GM23338 (cell line): ENCODE data around the gene ADORA1. TPM values are rescaled to one million over a fixed set of nuclear protein-coding genes. Genes with fewer than 3 reads are reported as not detected.
A peak's percentile ranks its signal among the peaks of the same experiment; 100 is the strongest.

Source experiments
- ATAC-seq: fragments of 200-7000 bp; cut with Tn5 transposase; 3 replicates; pipeline ENCODE4 v1.9.1; 2020
- DNase-seq: peaks from one replicate; pipeline ENCODE4 v3.0.0-alpha.2; 2015; ENCODE audit warnings: low spot score
- H2AFZ ChIP-seq: fragments of 200-600 bp; sonication (generic); 2 replicates; pipeline ENCODE4 v1.8.0; 2016; ENCODE audit warnings: antibody characterized with exemption, mild to moderate bottlenecking, moderate library complexity
- H3F3A ChIP-seq: fragments of 200-600 bp; sonication (generic); replicated peaks from 2 replicates; pipeline ENCODE4 v1.8.0; 2017; ENCODE audit warnings: antibody characterized with exemption, mixed run types, low read depth
- H3K27ac ChIP-seq: fragments of 200-600 bp; sonication (generic); 2 replicates; pipeline ENCODE4 v1.6.1; 2016; ENCODE audit warnings: low read depth
- H3K27me3 ChIP-seq: fragments of 200-600 bp; sonication (generic); 2 replicates; pipeline ENCODE4 v1.8.0; 2016; ENCODE audit warnings: mild to moderate bottlenecking, mixed run types, moderate library complexity; ENCODE audit not compliant: insufficient read depth
- H3K36me3 ChIP-seq: fragments of 200-600 bp; sonication (generic); 2 replicates; pipeline ENCODE4 v1.8.0; 2016; ENCODE audit warnings: mild to moderate bottlenecking; ENCODE audit not compliant: insufficient read depth
- H3K4me1 ChIP-seq: fragments of 200-600 bp; sonication (generic); 2 replicates; pipeline ENCODE4 v1.8.0; 2016; ENCODE audit warnings: mild to moderate bottlenecking, moderate library complexity; ENCODE audit not compliant: insufficient read depth
- H3K4me2 ChIP-seq: fragments of 200-600 bp; sonication (generic); 2 replicates; pipeline ENCODE4 v1.7.1; 2017; ENCODE audit warnings: mixed run types
- H3K4me3 ChIP-seq: fragments of 200-600 bp; sonication (generic); 2 replicates; pipeline ENCODE4 v1.6.1; 2016; ENCODE audit warnings: mixed run types
- H3K79me2 ChIP-seq: fragments of 200-600 bp; sonication (generic); replicated peaks from 2 replicates; pipeline ENCODE4 v1.8.0; 2017; ENCODE audit warnings: mild to moderate bottlenecking; ENCODE audit not compliant: insufficient read depth
- H3K9me2 ChIP-seq: fragments of 200-600 bp; sonication (generic); 2 replicates; pipeline ENCODE4 v1.8.0; 2017; ENCODE audit not compliant: insufficient read depth
- H4K20me1 ChIP-seq: fragments of 200-600 bp; sonication (generic); replicated peaks from 2 replicates; pipeline ENCODE4 v1.8.0; 2017; ENCODE audit warnings: mild to moderate bottlenecking; ENCODE audit not compliant: insufficient read depth
- H3K27ac Mint-ChIP-seq: 2 replicates; pipeline ENCODE4 v1.8.0; 2020; ENCODE audit warnings: inconsistent platforms, mild to moderate bottlenecking, moderate library complexity, mixed read lengths
- H3K27me3 Mint-ChIP-seq: 3 replicates; pipeline ENCODE4 v1.8.0; 2022; ENCODE audit warnings: low read depth, mild to moderate bottlenecking, moderate library complexity, mixed read lengths, inconsistent platforms; ENCODE audit not compliant: insufficient read depth, poor library complexity
- H3K36me3 Mint-ChIP-seq: 3 replicates; pipeline ENCODE4 v1.8.0; 2021; ENCODE audit warnings: low read depth, mild to moderate bottlenecking, inconsistent platforms, moderate library complexity, mixed read lengths
- H3K4me1 Mint-ChIP-seq: 3 replicates; pipeline ENCODE4 v1.8.0; 2020; ENCODE audit warnings: mild to moderate bottlenecking, inconsistent platforms, mixed read lengths
- H3K4me3 Mint-ChIP-seq: 3 replicates; pipeline ENCODE4 v1.8.0; 2021; ENCODE audit warnings: moderate library complexity, mild to moderate bottlenecking, inconsistent platforms, mixed read lengths
- H3K9me3 Mint-ChIP-seq: 3 replicates; pipeline ENCODE4 v1.8.0; 2020; ENCODE audit warnings: moderate library complexity, mild to moderate bottlenecking, inconsistent platforms, mixed read lengths
- CREB1 ChIP-seq: fragments of 250-450 bp; sonication (Bioruptor Pico); IDR thresholded peaks from 2 replicates; pipeline ENCODE4 v1.5.0; 2020; ENCODE audit warnings: low read depth, mild to moderate bottlenecking, moderate library complexity
- CTCF ChIP-seq, 2 experiments: fragments of 200-600 bp in 1 of 2; sonication (generic) in 1 of 2; conservative IDR thresholded peaks; 2 replicates each; pipeline versions ENCODE4 v1.5.1 to v1.6.1; 2016 to 2017; ENCODE audit warnings: antibody characterized with exemption in 2 of 2, low read depth in 2 of 2, mild to moderate bottlenecking in 2 of 2, moderate library complexity in 1 of 2
- EZH2phosphoT487 ChIP-seq: fragments of 200-600 bp; sonication (generic); IDR thresholded peaks from one replicate; pipeline ENCODE4 v1.8.1; 2018; ENCODE audit warnings: antibody characterized with exemption; ENCODE audit not compliant: unreplicated experiment
- POLR2AphosphoS5 ChIP-seq: IDR thresholded peaks from 2 replicates; pipeline ENCODE4 v1.6.1; 2016; ENCODE audit warnings: antibody characterized with exemption, low read depth
- STAT1 ChIP-seq: IDR thresholded peaks from one replicate; pipeline ENCODE4 v1.6.1; 2016; ENCODE audit warnings: antibody characterized with exemption; ENCODE audit not compliant: unreplicated experiment
- ZNF331 ChIP-seq: fragments of 250-450 bp; sonication (Bioruptor Pico); IDR thresholded peaks from 2 replicates; pipeline ENCODE4 v1.5.0; 2020; ENCODE audit warnings: low read depth, mild to moderate bottlenecking, moderate library complexity
- polyA plus RNA-seq: library from polyadenylated mRNA; unstranded; fragments of >200 nt; fragmentation: Nextera tagmentation; extraction: Ambion mirVana; gene quantifications from 2 replicates; pipeline ENCODE4 v1.2.1, GENCODE V29; 2016
- total RNA-seq: library from RNA; depleted of rRNA; stranded (reverse); fragments of >200 nt; shearing (Covaris generic); gene quantifications from 2 replicates; pipeline ENCODE4 v1.2.3, GENCODE V29; 2014
- TF ChIP-seq, protein P1 (sequence below): fragments of 250-450 bp; sonication (Bioruptor Pico); IDR thresholded peaks from 2 replicates; pipeline ENCODE4 v1.5.0; 2020; ENCODE audit warnings: mild to moderate bottlenecking, moderate library complexity
- TF ChIP-seq, protein P2 (sequence below): IDR thresholded peaks from 2 replicates; pipeline ENCODE4 v1.6.1; 2016; ENCODE audit warnings: antibody characterized with exemption
- TF ChIP-seq, protein P3 (sequence below): IDR thresholded peaks from one replicate; pipeline ENCODE4 v1.6.1; 2018; ENCODE audit warnings: antibody characterized with exemption; ENCODE audit not compliant: unreplicated experiment

The ADORA1 gene
- total and polyA plus RNA-seq, 2 experiments from 2014 or later, result 0.63 to 1.8 TPM

DNA sequence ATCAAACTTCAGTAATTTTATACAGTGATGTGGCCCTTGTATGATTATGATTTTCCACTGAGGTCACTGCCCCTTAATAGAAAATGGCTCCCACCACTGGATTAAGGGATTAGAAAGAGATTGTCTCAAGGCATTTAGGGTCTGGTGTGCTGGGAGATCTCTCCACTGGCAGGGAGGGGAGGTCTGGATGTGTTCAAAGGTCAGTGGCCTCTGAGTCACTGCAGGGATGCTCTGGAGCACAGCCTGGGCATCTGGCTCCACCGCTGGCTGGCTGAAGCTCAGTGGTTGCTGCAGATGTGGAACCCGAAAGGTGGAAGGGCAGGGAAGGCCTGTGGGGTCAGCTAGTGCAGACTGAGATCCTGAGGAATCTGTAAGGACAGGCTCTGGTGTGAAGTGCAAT is 77.2 kb downstream of the ADORA1 start (continued):
- TF ChIP-seq, protein P1, sequence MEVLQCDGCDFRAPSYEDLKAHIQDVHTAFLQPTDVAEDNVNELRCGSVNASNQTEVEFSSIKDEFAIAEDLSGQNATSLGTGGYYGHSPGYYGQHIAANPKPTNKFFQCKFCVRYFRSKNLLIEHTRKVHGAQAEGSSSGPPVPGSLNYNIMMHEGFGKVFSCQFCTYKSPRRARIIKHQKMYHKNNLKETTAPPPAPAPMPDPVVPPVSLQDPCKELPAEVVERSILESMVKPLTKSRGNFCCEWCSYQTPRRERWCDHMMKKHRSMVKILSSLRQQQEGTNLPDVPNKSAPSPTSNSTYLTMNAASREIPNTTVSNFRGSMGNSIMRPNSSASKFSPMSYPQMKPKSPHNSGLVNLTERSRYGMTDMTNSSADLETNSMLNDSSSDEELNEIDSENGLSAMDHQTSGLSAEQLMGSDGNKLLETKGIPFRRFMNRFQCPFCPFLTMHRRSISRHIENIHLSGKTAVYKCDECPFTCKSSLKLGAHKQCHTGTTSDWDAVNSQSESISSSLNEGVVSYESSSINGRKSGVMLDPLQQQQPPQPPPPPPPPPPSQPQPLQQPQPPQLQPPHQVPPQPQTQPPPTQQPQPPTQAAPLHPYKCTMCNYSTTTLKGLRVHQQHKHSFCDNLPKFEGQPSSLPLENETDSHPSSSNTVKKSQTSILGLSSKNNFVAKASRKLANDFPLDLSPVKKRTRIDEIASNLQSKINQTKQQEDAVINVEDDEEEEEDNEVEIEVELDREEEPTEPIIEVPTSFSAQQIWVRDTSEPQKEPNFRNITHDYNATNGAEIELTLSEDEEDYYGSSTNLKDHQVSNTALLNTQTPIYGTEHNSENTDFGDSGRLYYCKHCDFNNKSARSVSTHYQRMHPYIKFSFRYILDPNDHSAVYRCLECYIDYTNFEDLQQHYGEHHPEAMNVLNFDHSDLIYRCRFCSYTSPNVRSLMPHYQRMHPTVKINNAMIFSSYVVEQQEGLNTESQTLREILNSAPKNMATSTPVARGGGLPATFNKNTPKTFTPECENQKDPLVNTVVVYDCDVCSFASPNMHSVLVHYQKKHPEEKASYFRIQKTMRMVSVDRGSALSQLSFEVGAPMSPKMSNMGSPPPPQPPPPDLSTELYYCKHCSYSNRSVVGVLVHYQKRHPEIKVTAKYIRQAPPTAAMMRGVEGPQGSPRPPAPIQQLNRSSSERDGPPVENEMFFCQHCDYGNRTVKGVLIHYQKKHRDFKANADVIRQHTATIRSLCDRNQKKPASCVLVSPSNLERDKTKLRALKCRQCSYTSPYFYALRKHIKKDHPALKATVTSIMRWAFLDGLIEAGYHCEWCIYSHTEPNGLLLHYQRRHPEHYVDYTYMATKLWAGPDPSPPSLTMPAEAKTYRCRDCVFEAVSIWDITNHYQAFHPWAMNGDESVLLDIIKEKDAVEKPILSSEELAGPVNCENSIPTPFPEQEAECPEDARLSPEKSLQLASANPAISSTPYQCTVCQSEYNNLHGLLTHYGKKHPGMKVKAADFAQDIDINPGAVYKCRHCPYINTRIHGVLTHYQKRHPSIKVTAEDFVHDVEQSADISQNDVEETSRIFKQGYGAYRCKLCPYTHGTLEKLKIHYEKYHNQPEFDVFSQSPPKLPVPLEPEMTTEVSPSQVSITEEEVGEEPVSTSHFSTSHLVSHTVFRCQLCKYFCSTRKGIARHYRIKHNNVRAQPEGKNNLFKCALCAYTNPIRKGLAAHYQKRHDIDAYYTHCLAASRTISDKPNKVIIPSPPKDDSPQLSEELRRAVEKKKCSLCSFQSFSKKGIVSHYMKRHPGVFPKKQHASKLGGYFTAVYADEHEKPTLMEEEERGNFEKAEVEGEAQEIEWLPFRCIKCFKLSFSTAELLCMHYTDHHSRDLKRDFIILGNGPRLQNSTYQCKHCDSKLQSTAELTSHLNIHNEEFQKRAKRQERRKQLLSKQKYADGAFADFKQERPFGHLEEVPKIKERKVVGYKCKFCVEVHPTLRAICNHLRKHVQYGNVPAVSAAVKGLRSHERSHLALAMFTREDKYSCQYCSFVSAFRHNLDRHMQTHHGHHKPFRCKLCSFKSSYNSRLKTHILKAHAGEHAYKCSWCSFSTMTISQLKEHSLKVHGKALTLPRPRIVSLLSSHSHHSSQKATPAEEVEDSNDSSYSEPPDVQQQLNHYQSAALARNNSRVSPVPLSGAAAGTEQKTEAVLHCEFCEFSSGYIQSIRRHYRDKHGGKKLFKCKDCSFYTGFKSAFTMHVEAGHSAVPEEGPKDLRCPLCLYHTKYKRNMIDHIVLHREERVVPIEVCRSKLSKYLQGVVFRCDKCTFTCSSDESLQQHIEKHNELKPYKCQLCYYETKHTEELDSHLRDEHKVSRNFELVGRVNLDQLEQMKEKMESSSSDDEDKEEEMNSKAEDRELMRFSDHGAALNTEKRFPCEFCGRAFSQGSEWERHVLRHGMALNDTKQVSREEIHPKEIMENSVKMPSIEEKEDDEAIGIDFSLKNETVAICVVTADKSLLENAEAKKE (CRISPR knock-in tag), result no peak
- TF ChIP-seq CTCF (conservative IDR thresholded peaks at IDR 0.05; ENCODE audit: low read depth in 2 of 2) (no peak), POLR2AphosphoS5 (no peak)

DNA sequence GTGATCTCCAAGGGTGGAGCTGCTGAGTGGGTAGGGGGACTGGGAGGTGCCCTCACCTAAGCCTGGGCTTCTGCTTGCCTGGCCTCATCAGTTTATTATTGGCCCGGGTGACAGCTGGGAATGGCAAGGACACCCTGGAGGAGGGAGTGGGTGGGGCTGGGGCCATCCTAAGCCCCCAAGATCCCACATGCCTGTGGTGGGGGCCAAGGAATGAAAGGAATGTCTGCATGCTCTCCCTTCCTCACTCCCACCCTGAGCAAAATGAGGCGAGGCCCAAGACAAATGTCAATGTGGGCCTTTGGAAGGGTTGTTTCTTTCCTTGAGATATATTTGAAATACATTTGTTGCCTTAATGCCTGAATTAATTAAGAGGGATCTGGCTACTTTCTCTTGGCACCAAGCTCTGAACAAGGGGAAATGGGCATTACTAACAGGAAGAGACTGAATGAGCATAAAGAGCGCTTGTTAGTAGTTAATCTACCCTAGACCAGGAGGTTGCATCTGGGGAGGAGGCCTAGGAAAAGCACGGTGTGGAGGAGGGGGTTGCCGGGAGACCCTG is 78.7 kb downstream of the ADORA1 start:
- H2AFZ ChIP-seq, result peak overlapping the region; percentile 63; the same call in 1 of the 2 replicates
- H3K4me1 Mint-ChIP-seq, result peaks cover 5% of the 10 kb centered on the region
- H3K27ac ChIP-seq, result no peak overlapping the region
- no peak overlapping the region for H3K4me3 ChIP-seq
- no peaks in the 10 kb centered on the region for H3K9me3 Mint-ChIP-seq
- no peak overlapping the region for H3K27ac Mint-ChIP-seq
- H3K36me3 ChIP-seq, result no peaks in the 10 kb centered on the region
- ATAC-seq (peak; percentile 43), DNase-seq (no peak)
- H3K36me3 Mint-ChIP-seq, result no peaks in the 10 kb centered on the region
- no peaks in the 10 kb centered on the region for H3K9me2 ChIP-seq
- no peaks in the 10 kb centered on the region for H3F3A ChIP-seq
- no peak overlapping the region for H3K4me3 Mint-ChIP-seq
- H3K4me2 ChIP-seq, result no peak overlapping the region
- H4K20me1 ChIP-seq, result no peaks in the 10 kb centered on the region
- no peaks in the 10 kb centered on the region for H3K79me2 ChIP-seq
- no peaks in the 10 kb centered on the region for H3K27me3 Mint-ChIP-seq
- H3K4me1 ChIP-seq, result no peaks in the 10 kb centered on the region
- H3K27me3 ChIP-seq, result no peaks in the 10 kb centered on the region
- TF ChIP-seq EZH2phosphoT487 (no peak), CTCF (conservative IDR thresholded peaks at IDR 0.05; ENCODE audit: low read depth in 2 of 2) (no peak), STAT1 (no peak), ZNF331 (CRISPR knock-in tag) (no peak), CREB1 (CRISPR knock-in tag) (no peak), POLR2AphosphoS5 (no peak)
- TF ChIP-seq, protein P2, sequence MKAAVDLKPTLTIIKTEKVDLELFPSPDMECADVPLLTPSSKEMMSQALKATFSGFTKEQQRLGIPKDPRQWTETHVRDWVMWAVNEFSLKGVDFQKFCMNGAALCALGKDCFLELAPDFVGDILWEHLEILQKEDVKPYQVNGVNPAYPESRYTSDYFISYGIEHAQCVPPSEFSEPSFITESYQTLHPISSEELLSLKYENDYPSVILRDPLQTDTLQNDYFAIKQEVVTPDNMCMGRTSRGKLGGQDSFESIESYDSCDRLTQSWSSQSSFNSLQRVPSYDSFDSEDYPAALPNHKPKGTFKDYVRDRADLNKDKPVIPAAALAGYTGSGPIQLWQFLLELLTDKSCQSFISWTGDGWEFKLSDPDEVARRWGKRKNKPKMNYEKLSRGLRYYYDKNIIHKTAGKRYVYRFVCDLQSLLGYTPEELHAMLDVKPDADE, result no peak
- TF ChIP-seq, protein P3, sequence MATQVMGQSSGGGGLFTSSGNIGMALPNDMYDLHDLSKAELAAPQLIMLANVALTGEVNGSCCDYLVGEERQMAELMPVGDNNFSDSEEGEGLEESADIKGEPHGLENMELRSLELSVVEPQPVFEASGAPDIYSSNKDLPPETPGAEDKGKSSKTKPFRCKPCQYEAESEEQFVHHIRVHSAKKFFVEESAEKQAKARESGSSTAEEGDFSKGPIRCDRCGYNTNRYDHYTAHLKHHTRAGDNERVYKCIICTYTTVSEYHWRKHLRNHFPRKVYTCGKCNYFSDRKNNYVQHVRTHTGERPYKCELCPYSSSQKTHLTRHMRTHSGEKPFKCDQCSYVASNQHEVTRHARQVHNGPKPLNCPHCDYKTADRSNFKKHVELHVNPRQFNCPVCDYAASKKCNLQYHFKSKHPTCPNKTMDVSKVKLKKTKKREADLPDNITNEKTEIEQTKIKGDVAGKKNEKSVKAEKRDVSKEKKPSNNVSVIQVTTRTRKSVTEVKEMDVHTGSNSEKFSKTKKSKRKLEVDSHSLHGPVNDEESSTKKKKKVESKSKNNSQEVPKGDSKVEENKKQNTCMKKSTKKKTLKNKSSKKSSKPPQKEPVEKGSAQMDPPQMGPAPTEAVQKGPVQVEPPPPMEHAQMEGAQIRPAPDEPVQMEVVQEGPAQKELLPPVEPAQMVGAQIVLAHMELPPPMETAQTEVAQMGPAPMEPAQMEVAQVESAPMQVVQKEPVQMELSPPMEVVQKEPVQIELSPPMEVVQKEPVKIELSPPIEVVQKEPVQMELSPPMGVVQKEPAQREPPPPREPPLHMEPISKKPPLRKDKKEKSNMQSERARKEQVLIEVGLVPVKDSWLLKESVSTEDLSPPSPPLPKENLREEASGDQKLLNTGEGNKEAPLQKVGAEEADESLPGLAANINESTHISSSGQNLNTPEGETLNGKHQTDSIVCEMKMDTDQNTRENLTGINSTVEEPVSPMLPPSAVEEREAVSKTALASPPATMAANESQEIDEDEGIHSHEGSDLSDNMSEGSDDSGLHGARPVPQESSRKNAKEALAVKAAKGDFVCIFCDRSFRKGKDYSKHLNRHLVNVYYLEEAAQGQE, result no peak
